Measurements from ENCODE around the gene ST14.
"Not testable (repeated sequence)": the region's sequence is repeated elsewhere in the genome, so short reads cannot be mapped to it uniquely, and the experiment has no call there.

The ST14 gene

GRCh38 chr11:130234315-130234714, 74.7 kb downstream of the ST14 start:
- H3K9me3 ChIP-seq (ENCODE audit: insufficient read depth, low read depth, low read length) = no peaks in the 10 kb centered on the region
- H3K4me1 ChIP-seq (ENCODE audit: insufficient read depth, low read length) = no peaks in the 10 kb centered on the region
- H3K4me3 ChIP-seq (ENCODE audit: low read length) = no peak overlapping the region
- H3K27ac ChIP-seq (ENCODE audit: low read length) = no peak overlapping the region
- H3K27me3 ChIP-seq (ENCODE audit: insufficient read depth, low read length) = no peaks in the 10 kb centered on the region
- no peak overlapping the region for H3K9ac ChIP-seq (ENCODE audit: low read depth, low read length)
- peaks cover 69% of the 10 kb centered on the region for H3K36me3 ChIP-seq (ENCODE audit: insufficient read depth, low read depth, low read length)

- Histone ChIP-seq H3K9ac (ENCODE audit: low read depth, low read length) (no peak overlapping the region), H3K4me1 (ENCODE audit: insufficient read depth, low read length) (no peaks in the 10 kb centered on the region), H3K27me3 (ENCODE audit: insufficient read depth, low read length) (no peaks in the 10 kb centered on the region), H3K27ac (ENCODE audit: low read length) (no peak overlapping the region), H3K4me3 (ENCODE audit: low read length) (no peak overlapping the region), H3K36me3 (ENCODE audit: insufficient read depth, low read depth, low read length) (peaks cover 60% of the 10 kb centered on the region), H3K9me3 (ENCODE audit: insufficient read depth, low read depth, low read length) (no peaks in the 10 kb centered on the region)
Observed at GRCh38 chr11:130237282-130238006, 77.9 kb downstream of the ST14 start.

- H3K9ac ChIP-seq (ENCODE audit: low read depth, low read length) = no peak overlapping the region
- no peak overlapping the region for H3K4me3 ChIP-seq (ENCODE audit: low read length)
- H3K27me3 ChIP-seq (ENCODE audit: insufficient read depth, low read length) = no peaks in the 10 kb centered on the region
- H3K9me3 ChIP-seq (ENCODE audit: insufficient read depth, low read depth, low read length) = no peaks in the 10 kb centered on the region
- peaks cover 34% of the 10 kb centered on the region for H3K36me3 ChIP-seq (ENCODE audit: insufficient read depth, low read depth, low read length)
- H3K27ac ChIP-seq (ENCODE audit: low read length) = no peak overlapping the region
- no peaks in the 10 kb centered on the region for H3K4me1 ChIP-seq (ENCODE audit: insufficient read depth, low read length)
Observed at GRCh38 chr11:130241713-130242112, 82.1 kb downstream of the ST14 start.

GRCh38 chr11:130243816-130244215, 84.2 kb downstream of the ST14 start:
- H3K9ac ChIP-seq (ENCODE audit: low read depth, low read length) = no peak overlapping the region
- no peaks in the 10 kb centered on the region for H3K4me1 ChIP-seq (ENCODE audit: insufficient read depth, low read length)
- no peaks in the 10 kb centered on the region for H3K9me3 ChIP-seq (ENCODE audit: insufficient read depth, low read depth, low read length)
- no peaks in the 10 kb centered on the region for H3K27me3 ChIP-seq (ENCODE audit: insufficient read depth, low read length)
- no peak overlapping the region for H3K4me3 ChIP-seq (ENCODE audit: low read length)
- peaks cover 13% of the 10 kb centered on the region; the same call in 1 of the 2 replicates for H3K36me3 ChIP-seq (ENCODE audit: insufficient read depth, low read depth, low read length)
- no peak overlapping the region for H3K27ac ChIP-seq (ENCODE audit: low read length)

- Histone ChIP-seq H3K27ac (ENCODE audit: low read length) (no peak overlapping the region), H3K4me1 (ENCODE audit: insufficient read depth, low read length) (peaks cover 4% of the 10 kb centered on the region; the same call in 1 of the 2 replicates), H3K9ac (ENCODE audit: low read depth, low read length) (no peak overlapping the region), H3K9me3 (ENCODE audit: insufficient read depth, low read depth, low read length) (no peaks in the 10 kb centered on the region), H3K4me3 (ENCODE audit: low read length) (no peak overlapping the region), H3K36me3 (ENCODE audit: insufficient read depth, low read depth, low read length) (0 out of 2 replicates have a peak, but pooled peaks cover 4% of the 10 kb centered on the region), H3K27me3 (ENCODE audit: insufficient read depth, low read length) (no peaks in the 10 kb centered on the region)
Observed at GRCh38 chr11:130244848-130245247, 85.3 kb downstream of the ST14 start.

- H3K36me3 ChIP-seq (ENCODE audit: insufficient read depth, low read depth, low read length); H3K9me3 ChIP-seq (ENCODE audit: insufficient read depth, low read depth, low read length); H3K4me1 ChIP-seq (ENCODE audit: insufficient read depth, low read length); H3K27me3 ChIP-seq (ENCODE audit: insufficient read depth, low read length); H3K9ac ChIP-seq (ENCODE audit: low read depth, low read length); H3K4me3 ChIP-seq (ENCODE audit: low read length); H3K27ac ChIP-seq (ENCODE audit: low read length): not testable (repeated sequence)
Observed at GRCh38 chr11:130245375-130245774, 85.8 kb downstream of the ST14 start.

- 0 out of 2 replicates have a peak, but pooled peaks cover 4% of the 10 kb centered on the region for H3K36me3 ChIP-seq (ENCODE audit: insufficient read depth, low read depth, low read length)
Observed at GRCh38 chr11:130246270-130246669, 86.7 kb downstream of the ST14 start.

GRCh38 chr11:130246738-130247137, 87.2 kb downstream of the ST14 start:
- Histone ChIP-seq H3K9ac (ENCODE audit: low read depth, low read length) (no peak overlapping the region), H3K36me3 (ENCODE audit: insufficient read depth, low read depth, low read length) (0 out of 2 replicates have a peak, but pooled peaks cover 4% of the 10 kb centered on the region), H3K27ac (ENCODE audit: low read length) (no peak overlapping the region)

More at GRCh38 chr11:130246270-130246669, 86.7 kb downstream of the ST14 start:
- Histone ChIP-seq H3K27ac (ENCODE audit: low read length) (no peak overlapping the region), H3K4me3 (ENCODE audit: low read length) (no peak overlapping the region), H3K9ac (ENCODE audit: low read depth, low read length) (no peak overlapping the region), H3K27me3 (ENCODE audit: insufficient read depth, low read length) (no peaks in the 10 kb centered on the region), H3K4me1 (ENCODE audit: insufficient read depth, low read length) (peaks cover 14% of the 10 kb centered on the region; the same call in 1 of the 2 replicates), H3K9me3 (ENCODE audit: insufficient read depth, low read depth, low read length) (no peaks in the 10 kb centered on the region)

GRCh38 chr11:130247319-130247718, 87.7 kb downstream of the ST14 start:
- Histone ChIP-seq H3K36me3 (ENCODE audit: insufficient read depth, low read depth, low read length) (0 out of 2 replicates have a peak, but pooled peaks cover 4% of the 10 kb centered on the region), H3K9ac (ENCODE audit: low read depth, low read length) (no peak overlapping the region), H3K4me3 (ENCODE audit: low read length) (no peak overlapping the region), H3K4me1 (ENCODE audit: insufficient read depth, low read length) (peaks cover 14% of the 10 kb centered on the region; the same call in 1 of the 2 replicates), H3K27me3 (ENCODE audit: insufficient read depth, low read length) (no peaks in the 10 kb centered on the region), H3K27ac (ENCODE audit: low read length) (no peak overlapping the region), H3K9me3 (ENCODE audit: insufficient read depth, low read depth, low read length) (no peaks in the 10 kb centered on the region)

More at GRCh38 chr11:130246738-130247137, 87.2 kb downstream of the ST14 start:
- Histone ChIP-seq H3K9me3 (ENCODE audit: insufficient read depth, low read depth, low read length) (no peaks in the 10 kb centered on the region), H3K4me1 (ENCODE audit: insufficient read depth, low read length) (peaks cover 14% of the 10 kb centered on the region; the same call in 1 of the 2 replicates), H3K4me3 (ENCODE audit: low read length) (no peak overlapping the region), H3K27me3 (ENCODE audit: insufficient read depth, low read length) (no peaks in the 10 kb centered on the region)

- H3K4me1 ChIP-seq (ENCODE audit: insufficient read depth, low read length) = peaks cover 14% of the 10 kb centered on the region; the same call in 1 of the 2 replicates
- no peak overlapping the region for H3K9ac ChIP-seq (ENCODE audit: low read depth, low read length)
- H3K27ac ChIP-seq (ENCODE audit: low read length) = no peak overlapping the region
- H3K36me3 ChIP-seq (ENCODE audit: insufficient read depth, low read depth, low read length) = 0 out of 2 replicates have a peak, but pooled peaks cover 4% of the 10 kb centered on the region
- no peak overlapping the region for H3K4me3 ChIP-seq (ENCODE audit: low read length)
- H3K9me3 ChIP-seq (ENCODE audit: insufficient read depth, low read depth, low read length) = no peaks in the 10 kb centered on the region
- no peaks in the 10 kb centered on the region for H3K27me3 ChIP-seq (ENCODE audit: insufficient read depth, low read length)
Observed at GRCh38 chr11:130249371-130249770, 89.8 kb downstream of the ST14 start.

GRCh38 chr11:130249929-130250328, 90.3 kb downstream of the ST14 start:
- H3K36me3 ChIP-seq (ENCODE audit: insufficient read depth, low read depth, low read length); H3K27me3 ChIP-seq (ENCODE audit: insufficient read depth, low read length); H3K9me3 ChIP-seq (ENCODE audit: insufficient read depth, low read depth, low read length); H3K9ac ChIP-seq (ENCODE audit: low read depth, low read length); H3K4me3 ChIP-seq (ENCODE audit: low read length); H3K27ac ChIP-seq (ENCODE audit: low read length): not testable (repeated sequence)
- peaks cover 14% of the 10 kb centered on the region; the same call in 1 of the 2 replicates for H3K4me1 ChIP-seq (ENCODE audit: insufficient read depth, low read length)

GRCh38 chr11:130251763-130252162, 92.2 kb downstream of the ST14 start:
- not testable (repeated sequence) for H3K27ac ChIP-seq (ENCODE audit: low read length); H3K36me3 ChIP-seq (ENCODE audit: insufficient read depth, low read depth, low read length); H3K27me3 ChIP-seq (ENCODE audit: insufficient read depth, low read length); H3K9ac ChIP-seq (ENCODE audit: low read depth, low read length); H3K4me3 ChIP-seq (ENCODE audit: low read length); H3K9me3 ChIP-seq (ENCODE audit: insufficient read depth, low read depth, low read length)
- H3K4me1 ChIP-seq (ENCODE audit: insufficient read depth, low read length) = peaks cover 14% of the 10 kb centered on the region; the same call in 1 of the 2 replicates
